Keratinocyte (primary cell): ENCODE data around the gene ARHGAP35. TPM values are rescaled to one million over a fixed set of nuclear protein-coding genes. Genes with fewer than 3 reads are reported as not detected.

Experiments used
- DNase-seq: peaks from one replicate; pipeline ENCODE4 v3.0.0-alpha.2; 2011; ENCODE audit warnings: low read depth, missing footprints, low spot score
- FAIRE-seq: peaks from 2 replicates; lab custom pipeline; 2011; peaks lifted over from hg19 to GRCh38; lab: Jason Lieb, UNC
- H2AFZ ChIP-seq: 2 replicates; pipeline ENCODE4 v1.6.0; 2012; ENCODE audit warnings: low read length, control low read depth, inconsistent platforms; ENCODE audit not compliant: control insufficient read depth
- H3K27ac ChIP-seq: 2 replicates; pipeline ENCODE4 v1.5.1; 2011; ENCODE audit warnings: low read length; ENCODE audit not compliant: control insufficient read depth, insufficient read depth
- H3K27me3 ChIP-seq: 3 replicates; pipeline ENCODE4 v1.6.0; 2011; ENCODE audit warnings: low read length; ENCODE audit not compliant: control insufficient read depth, insufficient read depth; ENCODE audit errors: extremely low read depth
- H3K36me3 ChIP-seq, 2 experiments: 2 replicates in 1 of 2; 3 replicates in 1 of 2; pipeline ENCODE4 v1.5.1; 2011; ENCODE audit warnings: low read length in 2 of 2, mild to moderate bottlenecking in 1 of 2; ENCODE audit not compliant: control insufficient read depth in 2 of 2, insufficient read depth in 2 of 2; ENCODE audit errors: extremely low read depth in 1 of 2
- H3K4me1 ChIP-seq: 3 replicates; pipeline ENCODE4 v1.5.1; 2011; ENCODE audit warnings: low read length; ENCODE audit not compliant: control insufficient read depth, insufficient read depth; ENCODE audit errors: extremely low read depth
- H3K4me2 ChIP-seq: 3 replicates; pipeline ENCODE4 v1.6.0; 2011; ENCODE audit warnings: low read depth, low read length; ENCODE audit not compliant: control insufficient read depth, insufficient read depth; ENCODE audit errors: extremely low read depth
- H3K4me3 ChIP-seq, 3 experiments: fragments of 200-600 bp in 1 of 3; sonication (generic) in 1 of 3; 2 replicates in 2 of 3; 3 replicates in 1 of 3; pipeline ENCODE4 v1.5.1; 2011 to 2016; ENCODE audit warnings: low read length in 3 of 3, mild to moderate bottlenecking in 3 of 3, control low read depth in 2 of 3, inconsistent platforms in 1 of 3, low read depth in 1 of 3, mixed read lengths in 1 of 3, mixed run types in 1 of 3, moderate library complexity in 1 of 3; ENCODE audit not compliant: control insufficient read depth in 2 of 3, insufficient read depth in 2 of 3; ENCODE audit errors: extremely low read depth in 1 of 3
- H3K79me2 ChIP-seq: 2 replicates; pipeline ENCODE4 v1.6.0; 2012; ENCODE audit warnings: low read length; ENCODE audit not compliant: control insufficient read depth, insufficient read depth
- H3K9ac ChIP-seq: 3 replicates; pipeline ENCODE4 v1.6.0; 2011; ENCODE audit warnings: low read length; ENCODE audit not compliant: control insufficient read depth, insufficient read depth; ENCODE audit errors: extremely low read depth
- H3K9me1 ChIP-seq: 3 replicates; pipeline ENCODE4 v1.6.0; 2011; ENCODE audit warnings: low read length; ENCODE audit not compliant: control insufficient read depth, insufficient read depth; ENCODE audit errors: extremely low read depth
- H3K9me3 ChIP-seq: 2 replicates; pipeline ENCODE4 v1.5.1; 2012; ENCODE audit warnings: low read depth, low read length; ENCODE audit not compliant: control insufficient read depth
- H4K20me1 ChIP-seq: 3 replicates; pipeline ENCODE4 v1.6.0; 2011; ENCODE audit warnings: low read length; ENCODE audit not compliant: control insufficient read depth, insufficient read depth; ENCODE audit errors: extremely low read depth
- CTCF ChIP-seq, 3 experiments: IDR thresholded peaks in 1 of 3; conservative IDR thresholded peaks in 1 of 3; optimal IDR thresholded peaks in 1 of 3; 2 replicates in 2 of 3; 3 replicates in 1 of 3; pipeline versions ENCODE3 to v1.5.1; 2011; ENCODE audit warnings: low read length in 3 of 3, mild to moderate bottlenecking in 3 of 3, moderate library complexity in 2 of 3, control low read depth in 1 of 3, inconsistent platforms in 1 of 3; ENCODE audit not compliant: insufficient read depth in 2 of 3; ENCODE audit errors: extremely low read depth in 1 of 3
- EZH2 ChIP-seq: IDR thresholded peaks from one replicate; pipeline ENCODE4 v1.6.1; 2012; ENCODE audit warnings: inconsistent platforms, mild to moderate bottlenecking, low read length, moderate library complexity
- dilution Hi-C: fragments of 300-500 bp; cut with MboI; formaldehyde crosslinking; loops from one replicate; pipeline ENCODE4 v1.7.0; 2020; ENCODE audit warnings: low sequenced_read_pairs; ENCODE audit not compliant: extremely low pct_ligation_motif_present
- polyA plus RNA-seq, 5 experiments: library from polyadenylated mRNA; depleted of rRNA in 3 of 5; stranded (reverse) in 3 of 5; stranded (forward) in 1 of 5; unstranded in 1 of 5; fragments of >200 nt; gene quantifications; 1 replicate in 1 of 5; 2 replicates in 3 of 5; 3 replicates in 1 of 5; pipeline versions ENCODE4 v1.2.1 to v1.2.3, GENCODE V29; 2011 to 2012; ENCODE audit warnings: missing spikeins in 2 of 5, low read depth in 1 of 5, low replicate concordance in 1 of 5

The ARHGAP35 gene
- polyA plus RNA-seq, 1 donor (not counting 4 experiments of a cell fraction or from before 2014, with no cell fraction given), result 19.5 TPM

GRCh38 chr19:46904114-46905060, 43.6 kb downstream of the ARHGAP35 start:
- dilution Hi-C loops, result no loop called here
- peaks cover 46% of the 10 kb centered on the region for H3K4me1 ChIP-seq
- H3K27ac ChIP-seq, result peak overlapping the region; percentile 75
- H3K9ac ChIP-seq, result no peak overlapping the region
- H3K9me3 ChIP-seq, result no peaks in the 10 kb centered on the region
- peak overlapping the region; percentile 82 for H3K4me2 ChIP-seq
- peaks cover 66% of the 10 kb centered on the region for H3K79me2 ChIP-seq
- no peaks in the 10 kb centered on the region for H3K9me1 ChIP-seq
- H4K20me1 ChIP-seq, result no peaks in the 10 kb centered on the region
- H2AFZ ChIP-seq, result no peak overlapping the region
- DNase-seq (no peak), FAIRE-seq (peak; percentile 20)
- no peaks in the 10 kb centered on the region for H3K27me3 ChIP-seq
- peaks cover 0 to 2% of the 10 kb centered on the region in 2 experiments for H3K36me3 ChIP-seq
- no peak for TF ChIP-seq CTCF (optimal IDR thresholded peaks at IDR 0.05 in 1 of 3, IDR thresholded peaks at IDR 0.05 in 1 of 3, conservative IDR thresholded peaks at IDR 0.05 in 1 of 3; ENCODE audit: extremely low read depth in 1 of 3, insufficient read depth in 2 of 3, low read length in 3 of 3)
- TF ChIP-seq EZH2, result no peak
- H3K4me3 ChIP-seq, result no peak overlapping the region

- FAIRE-seq (no peak), DNase-seq (no peak)
- Histone ChIP-seq H3K4me1 (peaks cover 35% of the 10 kb centered on the region), H3K9ac (no peak overlapping the region), H3K9me1 (no peaks in the 10 kb centered on the region), H3K4me3 (no peak overlapping the region), H3K36me3 (peaks cover 0 to 2% of the 10 kb centered on the region in 2 experiments), H2AFZ (no peak overlapping the region), H4K20me1 (no peaks in the 10 kb centered on the region), H3K4me2 (no peak overlapping the region), H3K79me2 (peaks cover 65% of the 10 kb centered on the region), H3K27me3 (no peaks in the 10 kb centered on the region), H3K27ac (no peak overlapping the region), H3K9me3 (no peaks in the 10 kb centered on the region)
- dilution Hi-C loops, result no loop called here
- TF ChIP-seq CTCF (optimal IDR thresholded peaks at IDR 0.05 in 1 of 3, IDR thresholded peaks at IDR 0.05 in 1 of 3, conservative IDR thresholded peaks at IDR 0.05 in 1 of 3; ENCODE audit: extremely low read depth in 1 of 3, insufficient read depth in 2 of 3, low read length in 3 of 3) (no peak), EZH2 (no peak)
These were observed 45.4 kb downstream of the ARHGAP35 start for GRCh38 chr19:46906221-46906620.
